Vagina (tissue), 2 donors: ENCODE measurements around the gene PBRM1.

ENCODE experiments used
- POLR2A ChIP-seq, 2 donors: fragments of 450-650 bp; IDR thresholded peaks; one replicate each; pipeline ENCODE4 v1.6.1; 2017; ENCODE audit warnings: antibody characterized with exemption in 2 of 2, mild to moderate bottlenecking in 2 of 2, moderate library complexity in 2 of 2
- POLR2AphosphoS5 ChIP-seq, 2 donors: sonication (generic); formaldehyde crosslinking; IDR thresholded peaks; one replicate each; pipeline ENCODE4 v1.9.0; 2017; ENCODE audit warnings: antibody characterized with exemption in 2 of 2, mild to moderate bottlenecking in 2 of 2, low read depth in 1 of 2; ENCODE audit not compliant: insufficient read depth in 1 of 2
- TF ChIP-seq, protein P1 (sequence below), 3 experiments: fragments of 450-650 bp in 2 of 3; fragments of 200-600 bp in 1 of 3; sonication (generic) in 1 of 3; IDR thresholded peaks; one replicate each; pipeline ENCODE4 v1.5.1; 2017 to 2019; ENCODE audit warnings: antibody characterized with exemption in 3 of 3, mild to moderate bottlenecking in 2 of 3, moderate library complexity in 2 of 3

DNA sequence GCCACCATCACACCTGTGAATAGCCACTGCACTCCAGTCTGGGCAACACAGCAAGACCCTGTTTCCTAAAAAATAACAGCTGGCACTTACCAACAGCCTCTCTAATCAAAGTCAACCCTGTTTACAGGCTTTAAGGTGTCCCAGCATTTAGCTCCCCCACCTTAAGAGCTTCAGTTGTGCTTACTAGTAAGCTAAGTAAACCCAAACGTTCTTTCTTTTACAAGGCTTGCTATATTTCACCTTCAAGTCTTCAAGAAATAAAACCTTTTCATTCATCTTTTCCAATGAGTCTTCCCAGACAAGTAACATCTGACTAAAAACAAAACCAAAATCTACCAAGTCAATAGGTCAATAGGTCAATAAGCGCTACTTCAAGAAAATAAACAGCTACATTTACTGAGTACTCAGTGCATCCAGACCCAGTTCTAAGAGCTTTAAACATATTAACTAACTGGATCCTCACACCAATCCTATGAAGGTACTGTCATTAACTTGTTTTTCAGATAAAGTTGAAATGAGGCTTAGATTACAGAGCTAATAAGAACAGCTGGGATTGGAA, 62.4 kb downstream of the PBRM1 start:
- TF ChIP-seq POLR2AphosphoS5 (IDR thresholded peaks at IDR 0.05; ENCODE audit: insufficient read depth in 1 of 2, low read depth in 1 of 2): no peak
- TF ChIP-seq, protein P1, sequence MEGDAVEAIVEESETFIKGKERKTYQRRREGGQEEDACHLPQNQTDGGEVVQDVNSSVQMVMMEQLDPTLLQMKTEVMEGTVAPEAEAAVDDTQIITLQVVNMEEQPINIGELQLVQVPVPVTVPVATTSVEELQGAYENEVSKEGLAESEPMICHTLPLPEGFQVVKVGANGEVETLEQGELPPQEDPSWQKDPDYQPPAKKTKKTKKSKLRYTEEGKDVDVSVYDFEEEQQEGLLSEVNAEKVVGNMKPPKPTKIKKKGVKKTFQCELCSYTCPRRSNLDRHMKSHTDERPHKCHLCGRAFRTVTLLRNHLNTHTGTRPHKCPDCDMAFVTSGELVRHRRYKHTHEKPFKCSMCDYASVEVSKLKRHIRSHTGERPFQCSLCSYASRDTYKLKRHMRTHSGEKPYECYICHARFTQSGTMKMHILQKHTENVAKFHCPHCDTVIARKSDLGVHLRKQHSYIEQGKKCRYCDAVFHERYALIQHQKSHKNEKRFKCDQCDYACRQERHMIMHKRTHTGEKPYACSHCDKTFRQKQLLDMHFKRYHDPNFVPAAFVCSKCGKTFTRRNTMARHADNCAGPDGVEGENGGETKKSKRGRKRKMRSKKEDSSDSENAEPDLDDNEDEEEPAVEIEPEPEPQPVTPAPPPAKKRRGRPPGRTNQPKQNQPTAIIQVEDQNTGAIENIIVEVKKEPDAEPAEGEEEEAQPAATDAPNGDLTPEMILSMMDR (IDR thresholded peaks at IDR 0.05): no peak
- TF ChIP-seq POLR2A (IDR thresholded peaks at IDR 0.05): no peak
